GM12878 (cell line): Measurements from ENCODE around the gene IL1B.

Experiments used
- ASH2L ChIP-seq: fragments of 300-600, 200-600 bp; sonication (generic); IDR thresholded peaks from 2 replicates; pipeline ENCODE4 v1.6.1; 2017; ENCODE audit warnings: low read depth, mild to moderate bottlenecking, borderline replicate concordance
- EZH2 ChIP-seq: IDR thresholded peaks from 2 replicates; pipeline ENCODE4 v1.6.1; 2012; ENCODE audit warnings: low read depth, mild to moderate bottlenecking, control low read depth, inconsistent platforms, low read length, borderline replicate concordance; ENCODE audit not compliant: control insufficient read depth
- POLR2A ChIP-seq: IDR thresholded peaks from 2 replicates; pipeline ENCODE4 v1.6.1; 2011; ENCODE audit warnings: low read depth, mild to moderate bottlenecking, low read length

DNA sequence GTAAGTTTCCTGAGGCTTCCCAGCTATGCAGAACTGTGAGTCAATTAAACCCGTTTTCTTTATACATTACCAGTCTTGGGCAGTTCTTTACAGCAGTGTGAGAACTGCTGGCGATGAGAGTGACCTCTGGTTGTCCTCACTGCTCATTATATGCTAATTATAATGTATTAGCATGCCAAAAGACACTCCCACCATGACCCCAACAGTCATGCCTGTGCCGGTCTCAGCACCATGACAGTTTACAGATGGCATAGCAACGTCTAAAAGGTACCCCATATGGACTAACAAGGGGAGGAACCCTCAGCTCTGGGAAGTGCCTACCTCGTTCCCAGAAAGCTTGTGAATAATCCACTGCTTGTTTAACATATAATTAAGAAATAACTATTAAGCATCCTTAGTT lies 44.2 kb downstream of the IL1B start:
- no peak for TF ChIP-seq POLR2A
- TF ChIP-seq EZH2, result no peak
- TF ChIP-seq ASH2L, result no peak
